CD4-positive, alpha-beta T cell (primary cell): ENCODE data around the gene TNFAIP1. TPM values are rescaled to one million over a fixed set of nuclear protein-coding genes. Genes with fewer than 3 reads are reported as not detected.

ENCODE experiments used
- ATAC-seq: fragments of 200-7000 bp; cut with Tn5 transposase; one replicate; pipeline ENCODE4 v1.10.0; 2022; ENCODE audit warnings: mild to moderate bottlenecking; ENCODE audit not compliant: poor library complexity
- CTCF ChIA-PET: fragments of 350-600 bp; sonication (Branson Sonifier 250); formaldehyde crosslinking; loops from one replicate; lab custom pipeline; 2021; ENCODE audit warnings: antibody characterized with exemption, inconsistent platforms; lab: Charles Lee
- POLR2A ChIA-PET: fragments of 350-600 bp; sonication (Branson Sonifier 250); formaldehyde crosslinking; loops from one replicate; lab custom pipeline; 2021; ENCODE audit warnings: antibody characterized with exemption, inconsistent platforms; lab: Charles Lee
- DNase-seq, 14 experiments: peaks; one replicate each; pipeline ENCODE4 v3.0.0-alpha.2; 2013 to 2020; ENCODE audit warnings: mixed read lengths in 2 of 14
- H3K27ac ChIP-seq, 2 donors: one replicate each; pipeline versions ENCODE4 v1.5.1 to v1.7.0; 2013; ENCODE audit warnings: low read length in 2 of 2, low read depth in 1 of 2, mild to moderate bottlenecking in 1 of 2
- H3K27me3 ChIP-seq, 2 experiments: 1 replicate in 1 of 2; 2 replicates in 1 of 2; pipeline versions ENCODE4 v1.6.1 to v1.7.0; 2013; ENCODE audit warnings: low read length in 2 of 2, control low read depth in 1 of 2, mild to moderate bottlenecking in 1 of 2, moderate library complexity in 1 of 2; ENCODE audit not compliant: insufficient read depth in 2 of 2, control insufficient read depth in 1 of 2
- H3K36me3 ChIP-seq: one replicate; pipeline ENCODE4 v1.6.1; 2013; ENCODE audit warnings: low read length, control low read depth; ENCODE audit not compliant: insufficient read depth
- H3K4me1 ChIP-seq: one replicate; pipeline ENCODE4 v1.6.1; 2013; ENCODE audit warnings: low read length, control low read depth; ENCODE audit not compliant: insufficient read depth
- H3K4me3 ChIP-seq: one replicate; pipeline ENCODE4 v1.5.1; 2013; ENCODE audit warnings: mild to moderate bottlenecking, low read length, moderate library complexity
- H3K9me3 ChIP-seq, 2 experiments: 1 replicate in 1 of 2; 2 replicates in 1 of 2; pipeline versions ENCODE4 v1.6.1 to v1.7.0; 2013; ENCODE audit warnings: low read length in 2 of 2, mild to moderate bottlenecking in 2 of 2, control low read depth in 1 of 2, moderate library complexity in 1 of 2; ENCODE audit not compliant: control insufficient read depth in 1 of 2, insufficient read depth in 1 of 2
- H3K27ac Mint-ChIP-seq: one replicate; pipeline ENCODE4 v1.8.0; 2020; ENCODE audit warnings: mixed read lengths
- H3K27me3 Mint-ChIP-seq: one replicate; pipeline ENCODE4 v1.8.0; 2021; ENCODE audit warnings: mixed read lengths
- H3K36me3 Mint-ChIP-seq: one replicate; pipeline ENCODE4 v1.8.0; 2021; ENCODE audit warnings: low read depth, mixed read lengths
- H3K4me1 Mint-ChIP-seq: one replicate; pipeline ENCODE4 v1.8.0; 2021; ENCODE audit warnings: low read depth, mixed read lengths
- H3K4me3 Mint-ChIP-seq: one replicate; pipeline ENCODE4 v1.8.0; 2020; ENCODE audit warnings: mild to moderate bottlenecking, mixed read lengths
- H3K9me3 Mint-ChIP-seq: one replicate; pipeline ENCODE4 v1.8.0; 2020; ENCODE audit warnings: mixed read lengths
- CTCF ChIP-seq: fragments of 200-600 bp; IDR thresholded peaks from one replicate; pipeline ENCODE4 v1.8.0; 2022; ENCODE audit warnings: antibody characterized with exemption, mild to moderate bottlenecking
- intact Hi-C, 2 experiments: fragments of 100-400 bp; cut with DNase I in 1 of 2; cut with micrococcal nuclease in 1 of 2; formaldehyde crosslinking; loops; one replicate each; pipeline versions ENCODE4 v1.15.1 to v1.9.0; 2023 to 2025; cut with DNase I, micrococcal nuclease
- total RNA-seq, 174 experiments: library from RNA in 2 of 174; stranded (reverse) in 2 of 174; gene quantifications; one replicate each; pipeline ENCODE4 v1.2.3 and lab custom pipeline; 2021 to 2026

The TNFAIP1 gene
- total RNA-seq, 2 experiments from 2014 or later = 9.5 to 12.1 TPM

GRCh38 chr17:28372203-28372944 is 36.8 kb downstream of the TNFAIP1 start:
- Histone ChIP-seq H3K36me3 (no peaks in the 10 kb centered on the region), H3K27me3 (no peaks in the 10 kb centered on the region), H3K4me1 (peaks cover 22% of the 10 kb centered on the region), H3K4me3 (peak overlapping the region; percentile 83), H3K9me3 (no peaks in the 10 kb centered on the region), H3K27ac (peak overlapping the region in 1 of 2 donors; percentile 29)
- Mint-ChIP-seq H3K9me3 (no peaks in the 10 kb centered on the region), H3K27me3 (no peaks in the 10 kb centered on the region), H3K4me3 (peak overlapping the region; percentile 77), H3K4me1 (peaks cover 26% of the 10 kb centered on the region), H3K36me3 (no peaks in the 10 kb centered on the region), H3K27ac (peak overlapping the region; percentile 75)
- ChIA-PET CTCF (interaction anchor here (0.7 to 1.8 kb wide), 3 partner anchors 44 to 773 kb away, joined by 3 to 4 read pairs (median 3); no protein-coding TSS in a partner anchor), POLR2A (interaction anchor here (1.9 to 6.1 kb wide), 3 partner anchors 13 to 37 kb away, joined by 14 to 34 read pairs (median 31); partner anchors contain the start of genes IFT20, POLDIP2 and TNFAIP1)
- intact Hi-C loops = loop anchor here (2.0 kb wide), 2 partner anchors 14 to 54 kb away; partner anchors contain the start of gene TMEM97 (in 1 of the 2)
- ATAC-seq (no peak), DNase-seq (peak in 5 of 14 experiments; percentile 11 to 55 (median 25))
- no peak for TF ChIP-seq CTCF

- DNase-seq (no peak), ATAC-seq (no peak)
- no peak for TF ChIP-seq CTCF
- Mint-ChIP-seq H3K9me3 (no peaks in the 10 kb centered on the region), H3K27me3 (no peaks in the 10 kb centered on the region), H3K4me3 (peak overlapping the region; percentile 77), H3K4me1 (peaks cover 26% of the 10 kb centered on the region), H3K27ac (no peak overlapping the region), H3K36me3 (no peaks in the 10 kb centered on the region)
- peaks cover 22% of the 10 kb centered on the region for H3K4me1 ChIP-seq
- intact Hi-C loops = loop anchor here (2.0 kb wide), 2 partner anchors 14 to 54 kb away; partner anchors contain the start of gene TMEM97 (in 1 of the 2)
- CTCF ChIA-PET = no interaction called here
- no peaks in the 10 kb centered on the region for H3K36me3 ChIP-seq
- POLR2A ChIA-PET = interaction anchor here (5.5 to 6.1 kb wide), 2 partner anchors 12 to 16 kb away, joined by 31 to 34 read pairs; partner anchors contain the start of gene POLDIP2
- H3K27me3 ChIP-seq = no peaks in the 10 kb centered on the region
- H3K27ac ChIP-seq = no peak overlapping the region
- H3K9me3 ChIP-seq = no peaks in the 10 kb centered on the region
- peak overlapping the region; percentile 46 for H3K4me3 ChIP-seq
These were observed 37.3 kb downstream of the TNFAIP1 start for GRCh38 chr17:28372945-28373274.

- Mint-ChIP-seq H3K4me3 (peak overlapping the region; percentile 30), H3K9me3 (no peaks in the 10 kb centered on the region), H3K4me1 (peaks cover 36% of the 10 kb centered on the region), H3K27ac (no peak overlapping the region), H3K27me3 (peaks cover 8% of the 10 kb centered on the region), H3K36me3 (peaks cover 5% of the 10 kb centered on the region)
- H3K27me3 ChIP-seq = no peaks in the 10 kb centered on the region
- peaks cover 18% of the 10 kb centered on the region for H3K4me1 ChIP-seq
- no peak overlapping the region for H3K27ac ChIP-seq
- ATAC-seq (no peak), DNase-seq (no peak)
- no peak overlapping the region for H3K4me3 ChIP-seq
- CTCF ChIA-PET = no interaction called here
- intact Hi-C loops = loop anchor here in 1 of 2 experiments (10.0 kb wide), 1 partner anchor 165 kb away; no protein-coding TSS in a partner anchor
- no peaks in the 10 kb centered on the region for H3K36me3 ChIP-seq
- no peaks in the 10 kb centered on the region for H3K9me3 ChIP-seq
- POLR2A ChIA-PET = no interaction called here
- TF ChIP-seq CTCF = no peak
These were observed 44.5 kb downstream of the TNFAIP1 start for GRCh38 chr17:28379814-28380801.
